DMS153 (cell line): ENCODE measurements around the gene FAM120A.
"Not testable (repeated sequence)": the region's sequence is repeated elsewhere in the genome, so short reads cannot be mapped to it uniquely, and the experiment has no call there.

Experiments used
- DNase-seq: peaks from one replicate; lab custom pipeline; 2025; lab: John Stamatoyannopoulos, UW

FAM120A gene

GRCh38 chr9:93509084-93509483, 57.6 kb downstream of the FAM120A start:
- no peak for DNase-seq

- no peak for DNase-seq
Observed at GRCh38 chr9:93510041-93510440, 58.6 kb downstream of the FAM120A start.

- not testable (repeated sequence) for DNase-seq
Observed at GRCh38 chr9:93511228-93511627, 59.7 kb downstream of the FAM120A start.

- not testable (repeated sequence) for DNase-seq
Observed at GRCh38 chr9:93512170-93512812, 60.8 kb downstream of the FAM120A start.

GRCh38 chr9:93513606-93514005, 62.1 kb downstream of the FAM120A start:
- no peak for DNase-seq

GRCh38 chr9:93517331-93517730, 65.8 kb downstream of the FAM120A start:
- DNase-seq, result no peak

GRCh38 chr9:93520523-93520922, 69.0 kb downstream of the FAM120A start:
- DNase-seq, result no peak

GRCh38 chr9:93522736-93523135, 71.3 kb downstream of the FAM120A start:
- no peak for DNase-seq

GRCh38 chr9:93523518-93524144, 72.1 kb downstream of the FAM120A start:
- no peak for DNase-seq

GRCh38 chr9:93525476-93525875, 74.0 kb downstream of the FAM120A start:
- DNase-seq, result no peak

- no peak for DNase-seq
Observed at GRCh38 chr9:93531374-93531773, 79.9 kb downstream of the FAM120A start.

GRCh38 chr9:93532141-93532540, 80.7 kb downstream of the FAM120A start:
- no peak for DNase-seq

GRCh38 chr9:93533863-93534262, 82.4 kb downstream of the FAM120A start:
- DNase-seq, result no peak

- no peak for DNase-seq
Observed at GRCh38 chr9:93536167-93536566, 84.7 kb downstream of the FAM120A start.

- DNase-seq, result no peak
Observed at GRCh38 chr9:93536874-93537273, 85.4 kb downstream of the FAM120A start.

GRCh38 chr9:93540305-93540704, 88.8 kb downstream of the FAM120A start:
- no peak for DNase-seq

- DNase-seq, result no peak
Observed at GRCh38 chr9:93541005-93541404, 89.5 kb downstream of the FAM120A start.

GRCh38 chr9:93541581-93542349, 90.3 kb downstream of the FAM120A start:
- DNase-seq, result no peak

GRCh38 chr9:93543117-93543516, 91.6 kb downstream of the FAM120A start:
- DNase-seq, result no peak

- DNase-seq, result no peak
Observed at GRCh38 chr9:93546356-93546755, 94.9 kb downstream of the FAM120A start.

- DNase-seq, result no peak
Observed at GRCh38 chr9:93549611-93550010, 98.1 kb downstream of the FAM120A start.

GRCh38 chr9:93552923-93553322, 101.4 kb downstream of the FAM120A start:
- no peak for DNase-seq

GRCh38 chr9:93555370-93555769, 103.9 kb downstream of the FAM120A start:
- DNase-seq, result no peak
